HL-60 (cell line): Measurements from ENCODE around the gene CUTA.

Experiments used
- GABPA ChIP-seq: IDR thresholded peaks from 2 replicates; pipeline ENCODE4 v1.6.1; 2012; ENCODE audit warnings: low read depth
- TF ChIP-seq, protein P1 (sequence below): IDR thresholded peaks from one replicate; pipeline ENCODE4 v1.5.1; 2011; ENCODE audit warnings: low read length, control low read depth, inconsistent platforms; ENCODE audit not compliant: insufficient read depth
- TF ChIP-seq, protein P2 (sequence below): IDR thresholded peaks from 2 replicates; pipeline ENCODE4 v1.6.1; 2012; ENCODE audit warnings: low read depth; ENCODE audit not compliant: insufficient replicate concordance

DNA sequence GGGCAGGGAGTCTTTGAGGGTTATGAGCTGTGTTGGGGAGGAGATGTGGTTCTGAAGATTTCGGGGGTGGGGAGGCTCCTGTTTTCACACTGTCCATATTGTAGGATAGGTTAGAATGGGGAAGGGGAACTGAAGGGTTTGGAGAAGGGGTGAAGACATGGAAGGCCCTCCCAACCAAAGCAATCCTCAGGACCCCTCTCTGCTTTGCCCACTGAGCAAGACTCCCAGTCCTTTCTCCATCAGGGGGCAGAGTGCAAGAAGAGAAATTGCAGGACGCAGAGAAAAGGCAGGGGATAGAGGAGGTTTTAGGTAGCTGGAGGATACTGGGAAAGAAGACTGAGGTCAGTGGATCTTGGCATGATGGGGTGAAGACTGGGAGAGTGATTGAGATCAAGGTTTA, 5.9 kb upstream of the CUTA start:
- TF ChIP-seq, protein P1, sequence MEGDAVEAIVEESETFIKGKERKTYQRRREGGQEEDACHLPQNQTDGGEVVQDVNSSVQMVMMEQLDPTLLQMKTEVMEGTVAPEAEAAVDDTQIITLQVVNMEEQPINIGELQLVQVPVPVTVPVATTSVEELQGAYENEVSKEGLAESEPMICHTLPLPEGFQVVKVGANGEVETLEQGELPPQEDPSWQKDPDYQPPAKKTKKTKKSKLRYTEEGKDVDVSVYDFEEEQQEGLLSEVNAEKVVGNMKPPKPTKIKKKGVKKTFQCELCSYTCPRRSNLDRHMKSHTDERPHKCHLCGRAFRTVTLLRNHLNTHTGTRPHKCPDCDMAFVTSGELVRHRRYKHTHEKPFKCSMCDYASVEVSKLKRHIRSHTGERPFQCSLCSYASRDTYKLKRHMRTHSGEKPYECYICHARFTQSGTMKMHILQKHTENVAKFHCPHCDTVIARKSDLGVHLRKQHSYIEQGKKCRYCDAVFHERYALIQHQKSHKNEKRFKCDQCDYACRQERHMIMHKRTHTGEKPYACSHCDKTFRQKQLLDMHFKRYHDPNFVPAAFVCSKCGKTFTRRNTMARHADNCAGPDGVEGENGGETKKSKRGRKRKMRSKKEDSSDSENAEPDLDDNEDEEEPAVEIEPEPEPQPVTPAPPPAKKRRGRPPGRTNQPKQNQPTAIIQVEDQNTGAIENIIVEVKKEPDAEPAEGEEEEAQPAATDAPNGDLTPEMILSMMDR = no peak
- no peak for TF ChIP-seq GABPA
- TF ChIP-seq, protein P2, sequence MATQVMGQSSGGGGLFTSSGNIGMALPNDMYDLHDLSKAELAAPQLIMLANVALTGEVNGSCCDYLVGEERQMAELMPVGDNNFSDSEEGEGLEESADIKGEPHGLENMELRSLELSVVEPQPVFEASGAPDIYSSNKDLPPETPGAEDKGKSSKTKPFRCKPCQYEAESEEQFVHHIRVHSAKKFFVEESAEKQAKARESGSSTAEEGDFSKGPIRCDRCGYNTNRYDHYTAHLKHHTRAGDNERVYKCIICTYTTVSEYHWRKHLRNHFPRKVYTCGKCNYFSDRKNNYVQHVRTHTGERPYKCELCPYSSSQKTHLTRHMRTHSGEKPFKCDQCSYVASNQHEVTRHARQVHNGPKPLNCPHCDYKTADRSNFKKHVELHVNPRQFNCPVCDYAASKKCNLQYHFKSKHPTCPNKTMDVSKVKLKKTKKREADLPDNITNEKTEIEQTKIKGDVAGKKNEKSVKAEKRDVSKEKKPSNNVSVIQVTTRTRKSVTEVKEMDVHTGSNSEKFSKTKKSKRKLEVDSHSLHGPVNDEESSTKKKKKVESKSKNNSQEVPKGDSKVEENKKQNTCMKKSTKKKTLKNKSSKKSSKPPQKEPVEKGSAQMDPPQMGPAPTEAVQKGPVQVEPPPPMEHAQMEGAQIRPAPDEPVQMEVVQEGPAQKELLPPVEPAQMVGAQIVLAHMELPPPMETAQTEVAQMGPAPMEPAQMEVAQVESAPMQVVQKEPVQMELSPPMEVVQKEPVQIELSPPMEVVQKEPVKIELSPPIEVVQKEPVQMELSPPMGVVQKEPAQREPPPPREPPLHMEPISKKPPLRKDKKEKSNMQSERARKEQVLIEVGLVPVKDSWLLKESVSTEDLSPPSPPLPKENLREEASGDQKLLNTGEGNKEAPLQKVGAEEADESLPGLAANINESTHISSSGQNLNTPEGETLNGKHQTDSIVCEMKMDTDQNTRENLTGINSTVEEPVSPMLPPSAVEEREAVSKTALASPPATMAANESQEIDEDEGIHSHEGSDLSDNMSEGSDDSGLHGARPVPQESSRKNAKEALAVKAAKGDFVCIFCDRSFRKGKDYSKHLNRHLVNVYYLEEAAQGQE = no peak
